Stimulated activated CD8-positive, alpha-beta memory T cell treated with anti-CD3 and anti-CD28 coated beads, Interleukin-4, amount 100 ng/mL, for 24 hours (primary cell): Measurements from ENCODE around the gene DNAJC12.

Source experiments
- DNase-seq: peaks from one replicate; pipeline ENCODE4 v3.0.0-alpha.2; 2020; ENCODE audit warnings: low read depth

The DNAJC12 gene

GRCh38 chr10:67760272-67760671 lies 77.7 kb downstream of the DNAJC12 start:
- DNase-seq: no peak
